Osteoblast (primary cell): Measurements from ENCODE around the gene STK26. TPM values are rescaled to one million over a fixed set of nuclear protein-coding genes. Genes with fewer than 3 reads are reported as not detected.

Experiments
- DNase-seq: peaks from one replicate; pipeline ENCODE4 v3.0.0; 2011; ENCODE audit warnings: low spot score, mixed read lengths; ENCODE audit not compliant: insufficient read length; ENCODE audit errors: missing footprints
- H2AFZ ChIP-seq: 2 replicates; pipeline ENCODE4 v1.6.0; 2011; ENCODE audit warnings: mild to moderate bottlenecking, low read length
- H3K27ac ChIP-seq: 2 replicates; pipeline ENCODE4 v1.5.1; 2011; ENCODE audit warnings: mild to moderate bottlenecking, low read depth, low read length, moderate library complexity
- H3K27me3 ChIP-seq: 2 replicates; pipeline ENCODE4 v1.6.0; 2012; ENCODE audit warnings: mild to moderate bottlenecking, control low read depth, inconsistent platforms, low read length, moderate library complexity; ENCODE audit not compliant: insufficient read depth
- H3K36me3 ChIP-seq: 2 replicates; pipeline ENCODE4 v1.5.1; 2011; ENCODE audit warnings: mild to moderate bottlenecking, low read length, control low read depth, moderate library complexity; ENCODE audit not compliant: insufficient read depth
- H3K4me1 ChIP-seq: 2 replicates; pipeline ENCODE4 v1.5.1; 2011; ENCODE audit warnings: mild to moderate bottlenecking, low read length, control low read depth, moderate library complexity; ENCODE audit not compliant: insufficient read depth
- H3K4me2 ChIP-seq: 2 replicates; pipeline ENCODE4 v1.6.0; 2011; ENCODE audit warnings: mild to moderate bottlenecking, low read length; ENCODE audit not compliant: insufficient read depth
- H3K4me3 ChIP-seq: fragments of 200-600 bp; sonication (generic); 3 replicates; pipeline ENCODE4 v1.5.1; 2012; ENCODE audit warnings: mild to moderate bottlenecking, low read length, inconsistent platforms; ENCODE audit not compliant: insufficient read depth
- H3K79me2 ChIP-seq: 2 replicates; pipeline ENCODE4 v1.6.0; 2012; ENCODE audit warnings: mild to moderate bottlenecking, low read length, control low read depth, inconsistent platforms; ENCODE audit not compliant: insufficient read depth
- H3K9me3 ChIP-seq: 2 replicates; pipeline ENCODE4 v1.5.1; 2011; ENCODE audit warnings: low read depth, low read length, control low read depth
- H4K20me1 ChIP-seq: 2 replicates; pipeline ENCODE4 v1.6.0; 2012; ENCODE audit warnings: mild to moderate bottlenecking, low read length, control low read depth; ENCODE audit not compliant: insufficient read depth
- CTCF ChIP-seq: IDR thresholded peaks from 2 replicates; pipeline ENCODE4 v1.5.1; 2011; ENCODE audit warnings: mild to moderate bottlenecking, low read depth, low read length, moderate library complexity; ENCODE audit errors: extremely low read depth
- total RNA-seq: library from RNA; depleted of rRNA; stranded (reverse); fragments of >200 nt; gene quantifications from 2 replicates; pipeline ENCODE4 v1.2.3, GENCODE V29; 2012

Gene STK26
- total RNA-seq, 1 donor: 9.4 TPM

GRCh38 chrX:132101799-132102198 is 78.7 kb downstream of the STK26 start:
- H3K79me2 ChIP-seq: no peaks in the 10 kb centered on the region
- no peak for TF ChIP-seq CTCF

GRCh38 chrX:132107291-132107690 is 84.2 kb downstream of the STK26 start:
- H2AFZ ChIP-seq: no peak overlapping the region
- no peak overlapping the region for H3K27ac ChIP-seq
- no peak overlapping the region for H3K4me2 ChIP-seq
- H3K9me3 ChIP-seq: no peaks in the 10 kb centered on the region
- H3K36me3 ChIP-seq: no peaks in the 10 kb centered on the region
- H3K79me2 ChIP-seq: no peaks in the 10 kb centered on the region
- H3K27me3 ChIP-seq: peaks cover 7% of the 10 kb centered on the region
- H4K20me1 ChIP-seq: no peaks in the 10 kb centered on the region
- H3K4me3 ChIP-seq: no peak overlapping the region
- no peak for TF ChIP-seq CTCF
- H3K4me1 ChIP-seq: no peaks in the 10 kb centered on the region
- no peak for DNase-seq

More at GRCh38 chrX:132101799-132102198, 78.7 kb downstream of the STK26 start:
- Histone ChIP-seq H2AFZ (no peak overlapping the region), H3K27ac (no peak overlapping the region), H3K4me1 (no peaks in the 10 kb centered on the region), H4K20me1 (no peaks in the 10 kb centered on the region), H3K27me3 (peaks cover 14% of the 10 kb centered on the region), H3K36me3 (no peaks in the 10 kb centered on the region), H3K9me3 (no peaks in the 10 kb centered on the region), H3K4me2 (no peak overlapping the region), H3K4me3 (no peak overlapping the region)
- no peak for DNase-seq

- H3K27me3 ChIP-seq: peaks cover 16% of the 10 kb centered on the region
- no peaks in the 10 kb centered on the region for H3K36me3 ChIP-seq
- no peaks in the 10 kb centered on the region for H4K20me1 ChIP-seq
- no peaks in the 10 kb centered on the region for H3K4me1 ChIP-seq
- H3K79me2 ChIP-seq: no peaks in the 10 kb centered on the region
- H3K27ac ChIP-seq: no peak overlapping the region
- no peak overlapping the region for H3K4me3 ChIP-seq
- no peaks in the 10 kb centered on the region for H3K9me3 ChIP-seq
- no peak for TF ChIP-seq CTCF
- H3K4me2 ChIP-seq: no peak overlapping the region
- no peak overlapping the region for H2AFZ ChIP-seq
- no peak for DNase-seq
Measured at GRCh38 chrX:132114607-132115006, 91.5 kb downstream of the STK26 start.

GRCh38 chrX:132115792-132116191 is 92.7 kb downstream of the STK26 start:
- H3K4me1 ChIP-seq: no peaks in the 10 kb centered on the region
- no peak overlapping the region for H3K4me3 ChIP-seq
- no peaks in the 10 kb centered on the region for H3K36me3 ChIP-seq
- peaks cover 14% of the 10 kb centered on the region for H3K27me3 ChIP-seq
- H3K4me2 ChIP-seq: no peak overlapping the region
- H3K79me2 ChIP-seq: no peaks in the 10 kb centered on the region
- H4K20me1 ChIP-seq: no peaks in the 10 kb centered on the region
- H2AFZ ChIP-seq: no peak overlapping the region
- no peak overlapping the region for H3K27ac ChIP-seq
- no peak for DNase-seq
- H3K9me3 ChIP-seq: no peaks in the 10 kb centered on the region
- TF ChIP-seq CTCF: no peak
